Osteoblast (primary cell): ENCODE results near the gene ZFPL1. TPM values are rescaled to one million over a fixed set of nuclear protein-coding genes. Genes with fewer than 3 reads are reported as not detected.

Source experiments
- DNase-seq: peaks from one replicate; pipeline ENCODE4 v3.0.0; 2011; ENCODE audit warnings: low spot score, mixed read lengths; ENCODE audit not compliant: insufficient read length; ENCODE audit errors: missing footprints
- H2AFZ ChIP-seq: 2 replicates; pipeline ENCODE4 v1.6.0; 2011; ENCODE audit warnings: mild to moderate bottlenecking, low read length
- H3K27ac ChIP-seq: 2 replicates; pipeline ENCODE4 v1.5.1; 2011; ENCODE audit warnings: mild to moderate bottlenecking, low read depth, low read length, moderate library complexity
- H3K27me3 ChIP-seq: 2 replicates; pipeline ENCODE4 v1.6.0; 2012; ENCODE audit warnings: mild to moderate bottlenecking, control low read depth, inconsistent platforms, low read length, moderate library complexity; ENCODE audit not compliant: insufficient read depth
- H3K36me3 ChIP-seq: 2 replicates; pipeline ENCODE4 v1.5.1; 2011; ENCODE audit warnings: mild to moderate bottlenecking, low read length, control low read depth, moderate library complexity; ENCODE audit not compliant: insufficient read depth
- H3K4me1 ChIP-seq: 2 replicates; pipeline ENCODE4 v1.5.1; 2011; ENCODE audit warnings: mild to moderate bottlenecking, low read length, control low read depth, moderate library complexity; ENCODE audit not compliant: insufficient read depth
- H3K4me2 ChIP-seq: 2 replicates; pipeline ENCODE4 v1.6.0; 2011; ENCODE audit warnings: mild to moderate bottlenecking, low read length; ENCODE audit not compliant: insufficient read depth
- H3K4me3 ChIP-seq: fragments of 200-600 bp; sonication (generic); 3 replicates; pipeline ENCODE4 v1.5.1; 2012; ENCODE audit warnings: mild to moderate bottlenecking, low read length, inconsistent platforms; ENCODE audit not compliant: insufficient read depth
- H3K79me2 ChIP-seq: 2 replicates; pipeline ENCODE4 v1.6.0; 2012; ENCODE audit warnings: mild to moderate bottlenecking, low read length, control low read depth, inconsistent platforms; ENCODE audit not compliant: insufficient read depth
- H3K9me3 ChIP-seq: 2 replicates; pipeline ENCODE4 v1.5.1; 2011; ENCODE audit warnings: low read depth, low read length, control low read depth
- H4K20me1 ChIP-seq: 2 replicates; pipeline ENCODE4 v1.6.0; 2012; ENCODE audit warnings: mild to moderate bottlenecking, low read length, control low read depth; ENCODE audit not compliant: insufficient read depth
- CTCF ChIP-seq: IDR thresholded peaks from 2 replicates; pipeline ENCODE4 v1.5.1; 2011; ENCODE audit warnings: mild to moderate bottlenecking, low read depth, low read length, moderate library complexity; ENCODE audit errors: extremely low read depth
- total RNA-seq: library from RNA; depleted of rRNA; stranded (reverse); fragments of >200 nt; gene quantifications from 2 replicates; pipeline ENCODE4 v1.2.3, GENCODE V29; 2012

The ZFPL1 gene
- total RNA-seq, 1 donor, result 39.4 TPM

DNA sequence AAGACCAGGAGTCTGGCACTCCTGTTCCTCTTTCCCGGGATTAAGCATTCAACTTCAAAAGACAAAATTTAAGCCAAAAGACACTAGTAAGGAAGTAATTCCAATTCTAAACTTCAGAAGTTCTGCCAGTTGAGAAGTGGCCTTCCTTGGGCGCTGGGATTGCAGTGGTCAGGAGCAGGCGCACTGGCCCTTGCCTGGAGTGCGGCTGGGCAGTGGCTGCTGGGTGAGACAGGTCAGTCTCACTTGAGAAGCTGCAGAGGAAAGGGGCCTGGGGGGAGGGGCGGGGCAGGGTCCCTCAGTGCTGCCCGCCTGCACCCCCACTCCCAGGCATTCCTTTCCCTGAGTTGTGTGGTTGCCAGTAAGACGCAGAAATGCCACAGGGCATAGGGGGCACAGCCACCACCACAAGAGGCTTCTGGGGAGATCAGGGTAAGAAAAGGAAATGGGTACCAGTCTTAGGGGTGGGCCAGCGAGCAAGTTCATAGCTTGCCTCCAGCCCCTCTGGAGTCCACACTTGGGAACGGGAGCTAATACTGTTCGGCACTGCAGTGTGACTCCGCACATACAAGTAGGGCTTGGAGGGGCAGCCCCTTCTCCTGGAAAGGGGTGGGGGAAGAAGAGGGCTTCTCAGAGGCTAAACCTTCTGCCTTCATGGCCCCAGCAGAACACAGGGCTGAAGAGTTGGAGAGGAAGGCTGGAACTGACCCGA is 43.6 kb downstream of the ZFPL1 start:
- H3K36me3 ChIP-seq, result peaks cover 79% of the 10 kb centered on the region
- H3K4me3 ChIP-seq, result no peak overlapping the region
- peaks cover 48% of the 10 kb centered on the region for H3K79me2 ChIP-seq
- no peak overlapping the region for H3K27ac ChIP-seq
- peaks cover 7% of the 10 kb centered on the region for H3K4me1 ChIP-seq
- no peaks in the 10 kb centered on the region for H3K27me3 ChIP-seq
- no peak for TF ChIP-seq CTCF
- peaks cover 28% of the 10 kb centered on the region for H4K20me1 ChIP-seq
- H3K4me2 ChIP-seq, result no peak overlapping the region
- no peak for DNase-seq
- no peak overlapping the region for H2AFZ ChIP-seq
- H3K9me3 ChIP-seq, result no peaks in the 10 kb centered on the region

DNA sequence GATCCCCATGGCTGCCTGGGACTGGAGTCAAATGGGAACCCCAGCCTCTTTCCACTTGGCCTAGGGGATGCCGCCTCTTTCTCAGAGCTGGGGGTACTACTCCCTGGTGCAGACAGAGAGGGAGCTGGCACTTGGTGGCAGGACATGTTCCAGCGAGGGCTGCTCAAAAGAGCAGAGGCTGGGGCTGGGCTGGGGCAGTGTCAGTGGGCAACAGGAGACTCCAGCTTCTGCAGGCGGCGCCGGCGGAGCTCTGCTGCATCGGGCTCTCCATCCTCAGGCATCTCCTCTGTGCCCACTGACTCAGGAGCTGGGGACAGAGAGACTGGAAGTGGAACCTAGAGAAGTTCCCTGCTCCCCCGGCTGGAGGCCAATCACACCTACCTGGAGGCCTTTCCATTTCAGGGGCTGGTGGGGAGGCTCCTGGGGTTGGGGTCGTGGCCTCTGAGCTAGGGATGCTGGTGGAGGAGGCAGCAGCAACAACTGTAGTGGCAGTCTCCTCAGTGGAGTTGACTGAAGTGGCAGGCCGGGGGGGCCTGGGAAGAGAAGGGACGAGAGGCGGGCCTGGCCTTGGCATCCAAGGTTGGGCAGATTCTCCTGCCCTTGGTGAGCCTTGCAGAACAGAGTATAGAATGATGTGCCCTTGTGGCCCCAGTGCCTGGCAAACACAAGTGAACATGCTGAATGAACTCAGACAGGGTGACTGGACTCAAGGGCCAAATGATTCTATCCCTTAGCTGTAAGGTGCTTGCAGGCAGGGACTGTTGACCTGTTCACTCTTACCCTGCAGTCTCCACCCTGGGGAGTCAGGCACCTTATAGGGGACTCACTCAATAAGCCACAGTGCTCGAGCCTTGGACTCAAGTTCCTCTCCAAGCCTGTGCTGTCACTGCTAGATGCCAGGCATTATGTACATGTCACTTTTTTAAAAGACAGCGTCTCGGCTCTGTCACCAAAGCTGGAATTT is 44.4 kb downstream of the ZFPL1 start:
- peaks cover 10% of the 10 kb centered on the region for H3K4me1 ChIP-seq
- no peak for TF ChIP-seq CTCF
- peak; percentile 62 for DNase-seq

DNA sequence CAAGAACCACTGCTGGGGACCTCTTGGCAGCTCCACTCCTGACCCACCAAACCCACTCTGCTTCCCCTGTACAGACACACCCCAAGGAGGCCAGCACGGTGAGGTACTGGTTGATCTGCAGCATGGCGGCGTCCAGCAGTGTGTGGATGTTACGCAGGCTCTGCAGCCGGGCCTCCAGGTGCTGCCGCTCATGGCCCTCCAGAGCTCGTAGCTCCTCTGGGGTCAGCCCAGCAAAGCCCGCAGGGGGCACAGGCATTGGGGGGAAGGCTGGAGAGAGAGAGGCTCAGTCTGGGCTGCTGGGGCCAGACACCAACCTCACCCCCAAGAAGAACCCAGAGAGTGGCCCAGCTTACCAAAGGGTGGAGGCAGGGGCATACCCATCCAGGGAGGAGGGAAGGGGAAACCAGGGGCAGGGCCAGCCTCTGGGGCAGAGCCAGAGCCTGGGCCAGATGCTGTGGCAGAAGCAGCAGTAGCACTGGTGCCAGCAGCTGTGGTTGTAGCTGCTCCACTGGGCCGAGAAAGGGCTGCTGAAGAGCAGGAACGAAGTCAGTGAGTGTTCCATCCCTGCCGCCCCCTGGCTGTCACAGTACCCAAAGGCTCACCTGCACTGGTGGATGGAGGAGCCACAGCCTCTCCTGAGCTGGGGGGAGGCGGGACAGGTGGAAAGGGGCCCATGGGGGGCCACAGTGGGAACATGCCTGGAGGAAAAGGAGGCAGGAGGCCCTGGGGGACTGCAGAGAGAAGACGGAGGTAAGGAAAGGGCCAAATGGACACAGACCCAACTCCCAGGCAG is 45.8 kb downstream of the ZFPL1 start:
- peak; percentile 49 for DNase-seq
- Histone ChIP-seq H3K9me3 (no peaks in the 10 kb centered on the region), H2AFZ (no peak overlapping the region), H3K27ac (no peak overlapping the region), H3K4me3 (no peak overlapping the region), H3K27me3 (no peaks in the 10 kb centered on the region), H3K4me1 (peaks cover 13% of the 10 kb centered on the region), H4K20me1 (peaks cover 41% of the 10 kb centered on the region), H3K79me2 (peaks cover 52% of the 10 kb centered on the region), H3K4me2 (no peak overlapping the region), H3K36me3 (peaks cover 75% of the 10 kb centered on the region)
- no peak for TF ChIP-seq CTCF

More for the DNA sequence above, 44.4 kb downstream of the ZFPL1 start:
- no peak overlapping the region for H3K4me2 ChIP-seq
- H3K27me3 ChIP-seq, result no peaks in the 10 kb centered on the region
- peaks cover 82% of the 10 kb centered on the region for H3K36me3 ChIP-seq
- peaks cover 49% of the 10 kb centered on the region for H3K79me2 ChIP-seq
- H3K4me3 ChIP-seq, result no peak overlapping the region
- no peak overlapping the region for H3K27ac ChIP-seq
- no peaks in the 10 kb centered on the region for H3K9me3 ChIP-seq
- no peak overlapping the region for H2AFZ ChIP-seq
- H4K20me1 ChIP-seq, result peaks cover 37% of the 10 kb centered on the region
